ENCODE results near the gene SARM1. TPM values are rescaled to one million over a fixed set of nuclear protein-coding genes. Genes with fewer than 3 reads are reported as not detected.

The SARM1 gene
- total and polyA plus RNA-seq, 2 donors (not counting 3 experiments of a cell fraction or from before 2014, with no cell fraction given) = 5.6 to 7.0 TPM

GRCh38 chr17:28370035-28370743 is 1.3 kb upstream of the SARM1 start, which contains the start of gene VTN:
TSS of gene VTN (minus strand) at chr17:28370307. CDS start at chr17:28370203, 104 bp downstream.
- H4K20me1 ChIP-seq (replicated peaks; ENCODE audit: control insufficient read depth, extremely low read depth, insufficient read depth, low read length) = no peaks in the 10 kb centered on the region
- POLR2A ChIA-PET = interaction anchor here (1.6 kb wide), 1 partner anchor 23 kb away, joined by 4 read pairs; no protein-coding TSS in a partner anchor
- peak within 1 kb of the TSS; percentile 74 for H3K4me2 ChIP-seq (ENCODE audit: insufficient read depth, low read length)
- no peak within 1 kb of the TSS for H3K9ac ChIP-seq (replicated peaks; ENCODE audit: extremely low read depth, insufficient read depth, low read length)
- H2AFZ ChIP-seq (ENCODE audit: low read depth, low read length) = peak within 1 kb of the TSS; percentile 0
- no TSS peak for BruUV-seq (replicated peaks)
- intact Hi-C loops (cut with micrococcal nuclease) (loop anchor here (1.0 kb wide), 1 partner anchor 13 kb away; the partner anchor contains the start of gene POLDIP2), dilution Hi-C loops (cut with MboI; ENCODE audit: extremely low pct_ligation_motif_present, low sequenced_read_pairs) (no loop called here)
- TF ChIP-seq MYC (IDR thresholded peaks at IDR 0.05; ENCODE audit: low read depth, low read length) (no peak), POLR2A (IDR thresholded peaks at IDR 0.05; ENCODE audit: low read depth, low read length) (no peak), EZH2 (IDR thresholded peaks at IDR 0.05; ENCODE audit: borderline replicate concordance, low read depth, low read length, severe bottlenecking) (no peak), MAX (IDR thresholded peaks at IDR 0.05; ENCODE audit: insufficient read depth, insufficient read length) (no peak), POLR2AphosphoS5 (IDR thresholded peaks at IDR 0.05; ENCODE audit: insufficient read depth, low read depth, low read length) (peak; percentile 40), JUN (IDR thresholded peaks at IDR 0.05; ENCODE audit: borderline replicate concordance, insufficient read depth, insufficient read length, low read depth) (no peak), GATA2 (IDR thresholded peaks at IDR 0.05; ENCODE audit: insufficient read depth, insufficient read length, low read depth, low read length) (peak; percentile 23), FOS (IDR thresholded peaks at IDR 0.05; ENCODE audit: borderline replicate concordance, insufficient read depth, low read length) (no peak)
- TF ChIP-seq, protein P1, sequence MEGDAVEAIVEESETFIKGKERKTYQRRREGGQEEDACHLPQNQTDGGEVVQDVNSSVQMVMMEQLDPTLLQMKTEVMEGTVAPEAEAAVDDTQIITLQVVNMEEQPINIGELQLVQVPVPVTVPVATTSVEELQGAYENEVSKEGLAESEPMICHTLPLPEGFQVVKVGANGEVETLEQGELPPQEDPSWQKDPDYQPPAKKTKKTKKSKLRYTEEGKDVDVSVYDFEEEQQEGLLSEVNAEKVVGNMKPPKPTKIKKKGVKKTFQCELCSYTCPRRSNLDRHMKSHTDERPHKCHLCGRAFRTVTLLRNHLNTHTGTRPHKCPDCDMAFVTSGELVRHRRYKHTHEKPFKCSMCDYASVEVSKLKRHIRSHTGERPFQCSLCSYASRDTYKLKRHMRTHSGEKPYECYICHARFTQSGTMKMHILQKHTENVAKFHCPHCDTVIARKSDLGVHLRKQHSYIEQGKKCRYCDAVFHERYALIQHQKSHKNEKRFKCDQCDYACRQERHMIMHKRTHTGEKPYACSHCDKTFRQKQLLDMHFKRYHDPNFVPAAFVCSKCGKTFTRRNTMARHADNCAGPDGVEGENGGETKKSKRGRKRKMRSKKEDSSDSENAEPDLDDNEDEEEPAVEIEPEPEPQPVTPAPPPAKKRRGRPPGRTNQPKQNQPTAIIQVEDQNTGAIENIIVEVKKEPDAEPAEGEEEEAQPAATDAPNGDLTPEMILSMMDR (IDR thresholded peaks at IDR 0.05; ENCODE audit: extremely low read depth in 1 of 2, insufficient read depth in 1 of 2, low read depth in 1 of 2, low read length in 2 of 2) = no peak
- DNase-seq (ENCODE audit: low read depth, low spot score) = peak; percentile 16
- H3K27ac ChIP-seq (ENCODE audit: insufficient read depth, low read depth, low read length) = no peak within 1 kb of the TSS
- peak; percentile 68 for FAIRE-seq
- H3K4me3 ChIP-seq (replicated peaks in 1 of 3; ENCODE audit: insufficient read depth in 1 of 3, low read depth in 1 of 3, low read length in 3 of 3) = no peak within 1 kb of the TSS
- no peaks in the 10 kb centered on the region for H3K9me3 ChIP-seq (replicated peaks; ENCODE audit: control insufficient read depth, insufficient read depth, low read length)
- H3K9me1 ChIP-seq (replicated peaks; ENCODE audit: control insufficient read depth, extremely low read depth, insufficient read depth, low read length) = no peaks in the 10 kb centered on the region
- peaks cover 13% of the 10 kb centered on the region for H3K4me1 ChIP-seq (ENCODE audit: control insufficient read depth, extremely low read depth, insufficient read depth, low read length)
- H3K27me3 ChIP-seq (ENCODE audit: control insufficient read depth in 2 of 2, insufficient read depth in 2 of 2, low read length in 2 of 2) = no peaks in the 10 kb centered on the region
- no peaks in the 10 kb centered on the region for H3K79me2 ChIP-seq (ENCODE audit: control insufficient read depth, insufficient read depth, low read length)
- CTCF ChIA-PET = interaction anchor here (0.7 to 6.7 kb wide), 3 partner anchors 14 to 46 kb away, joined by 3 to 36 read pairs (median 4); no protein-coding TSS in a partner anchor
- no peaks in the 10 kb centered on the region for H3K36me3 ChIP-seq (ENCODE audit: control insufficient read depth in 2 of 2, extremely low read depth in 1 of 2, insufficient read depth in 2 of 2, low read length in 2 of 2)
